VCaP (cell line): ENCODE measurements around the gene HSF2.

Source experiments
- H3K27ac ChIP-seq: fragments of 450-650 bp; 2 replicates; pipeline ENCODE4 v1.5.1; 2017
- TF ChIP-seq, protein P1 (sequence below): fragments of 450-650 bp; conservative IDR thresholded peaks from 2 replicates; pipeline ENCODE4 v1.5.1; 2017; ENCODE audit warnings: mild to moderate bottlenecking, moderate library complexity

The HSF2 gene

DNA sequence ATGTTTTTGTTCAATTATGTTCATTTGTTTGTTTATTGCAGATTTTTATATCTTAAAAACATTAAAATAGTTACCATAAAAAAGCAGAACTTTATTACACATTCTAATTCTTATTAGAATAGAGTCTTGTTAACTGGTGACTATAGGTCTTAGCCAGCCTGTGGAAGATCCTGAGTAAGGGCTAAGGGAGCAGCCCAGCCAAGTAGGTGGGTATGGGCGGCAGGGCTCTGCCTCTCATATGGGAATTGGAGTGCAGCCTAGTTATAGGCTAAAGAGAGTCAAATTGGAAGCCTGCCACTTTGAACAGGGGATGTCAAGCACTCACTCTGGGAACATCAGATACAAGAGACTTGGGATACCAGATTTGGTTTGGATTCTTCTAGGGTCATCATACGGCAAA lies 10.5 kb upstream of the HSF2 start:
- H3K27ac ChIP-seq = no peak overlapping the region
- TF ChIP-seq, protein P1, sequence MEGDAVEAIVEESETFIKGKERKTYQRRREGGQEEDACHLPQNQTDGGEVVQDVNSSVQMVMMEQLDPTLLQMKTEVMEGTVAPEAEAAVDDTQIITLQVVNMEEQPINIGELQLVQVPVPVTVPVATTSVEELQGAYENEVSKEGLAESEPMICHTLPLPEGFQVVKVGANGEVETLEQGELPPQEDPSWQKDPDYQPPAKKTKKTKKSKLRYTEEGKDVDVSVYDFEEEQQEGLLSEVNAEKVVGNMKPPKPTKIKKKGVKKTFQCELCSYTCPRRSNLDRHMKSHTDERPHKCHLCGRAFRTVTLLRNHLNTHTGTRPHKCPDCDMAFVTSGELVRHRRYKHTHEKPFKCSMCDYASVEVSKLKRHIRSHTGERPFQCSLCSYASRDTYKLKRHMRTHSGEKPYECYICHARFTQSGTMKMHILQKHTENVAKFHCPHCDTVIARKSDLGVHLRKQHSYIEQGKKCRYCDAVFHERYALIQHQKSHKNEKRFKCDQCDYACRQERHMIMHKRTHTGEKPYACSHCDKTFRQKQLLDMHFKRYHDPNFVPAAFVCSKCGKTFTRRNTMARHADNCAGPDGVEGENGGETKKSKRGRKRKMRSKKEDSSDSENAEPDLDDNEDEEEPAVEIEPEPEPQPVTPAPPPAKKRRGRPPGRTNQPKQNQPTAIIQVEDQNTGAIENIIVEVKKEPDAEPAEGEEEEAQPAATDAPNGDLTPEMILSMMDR = no peak

DNA sequence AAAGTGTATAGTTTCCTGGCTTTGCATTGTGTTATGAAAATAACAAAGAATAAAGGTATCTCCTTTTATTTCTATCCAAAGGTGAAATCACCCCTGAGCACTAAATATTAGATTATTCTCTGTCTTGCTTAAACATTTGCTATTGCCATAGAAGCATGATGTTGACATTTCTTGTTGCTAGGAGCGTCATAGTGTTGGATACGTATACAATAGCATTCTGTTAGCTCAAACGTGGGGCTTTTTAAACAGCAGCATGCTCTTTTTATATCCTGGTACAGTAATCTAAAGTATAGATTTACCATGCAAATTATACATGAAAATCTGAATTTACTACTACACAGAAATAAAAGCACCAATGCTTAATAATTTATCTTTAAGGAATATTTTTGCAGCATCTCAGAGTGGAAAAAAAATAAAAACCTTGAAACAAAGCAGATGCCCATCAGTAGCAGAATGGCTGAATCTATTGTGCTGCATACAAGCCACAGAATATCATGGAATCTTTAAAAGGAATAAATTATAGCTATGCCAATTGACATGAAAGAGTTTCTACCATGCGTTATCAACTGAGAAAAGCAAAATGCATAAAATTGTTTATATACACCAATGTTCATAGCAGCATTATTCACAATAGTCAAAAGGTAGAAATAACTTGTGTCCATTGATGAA lies 9.6 kb upstream of the HSF2 start:
- TF ChIP-seq, protein P1 = no peak

DNA sequence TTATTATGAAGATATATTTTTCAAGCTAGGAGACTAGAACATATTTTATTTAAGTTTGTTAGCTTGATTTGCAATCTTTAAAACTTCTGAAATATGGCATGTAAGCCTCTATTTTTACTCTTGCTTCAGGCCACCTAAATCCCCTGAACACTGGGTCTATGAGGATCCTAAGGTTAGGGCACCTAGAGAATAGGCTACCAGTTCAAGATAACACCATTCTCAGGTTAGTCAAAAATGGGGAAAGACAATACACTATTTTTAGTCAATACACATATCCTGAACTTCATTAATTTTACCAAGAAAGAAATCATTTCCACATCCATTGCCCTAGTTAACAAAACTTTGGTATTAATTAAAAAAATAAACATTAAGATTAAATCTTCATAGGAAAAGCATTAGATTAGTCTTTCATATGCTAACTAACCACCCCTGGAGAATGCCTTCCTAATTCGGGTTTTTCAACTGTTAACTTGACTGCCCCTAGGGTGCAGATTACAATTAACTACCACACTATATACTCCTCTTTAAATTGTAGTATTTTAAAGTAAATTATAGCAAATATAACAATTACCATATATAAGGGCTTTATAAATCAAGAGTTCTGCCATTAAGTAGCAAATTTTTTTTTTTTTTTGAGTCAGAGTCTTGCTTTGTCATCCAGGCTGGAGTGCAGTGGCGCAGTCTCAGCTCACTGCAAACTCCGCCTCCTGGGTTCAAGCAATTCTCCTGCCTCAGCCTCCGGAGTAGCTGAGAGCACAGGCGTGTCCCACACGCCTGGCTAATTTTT lies 6.7 kb upstream of the HSF2 start:
- no peak overlapping the region for H3K27ac ChIP-seq
- TF ChIP-seq, protein P1 = no peak

More for the DNA sequence above, 9.6 kb upstream of the HSF2 start:
- H3K27ac ChIP-seq = no peak overlapping the region

DNA sequence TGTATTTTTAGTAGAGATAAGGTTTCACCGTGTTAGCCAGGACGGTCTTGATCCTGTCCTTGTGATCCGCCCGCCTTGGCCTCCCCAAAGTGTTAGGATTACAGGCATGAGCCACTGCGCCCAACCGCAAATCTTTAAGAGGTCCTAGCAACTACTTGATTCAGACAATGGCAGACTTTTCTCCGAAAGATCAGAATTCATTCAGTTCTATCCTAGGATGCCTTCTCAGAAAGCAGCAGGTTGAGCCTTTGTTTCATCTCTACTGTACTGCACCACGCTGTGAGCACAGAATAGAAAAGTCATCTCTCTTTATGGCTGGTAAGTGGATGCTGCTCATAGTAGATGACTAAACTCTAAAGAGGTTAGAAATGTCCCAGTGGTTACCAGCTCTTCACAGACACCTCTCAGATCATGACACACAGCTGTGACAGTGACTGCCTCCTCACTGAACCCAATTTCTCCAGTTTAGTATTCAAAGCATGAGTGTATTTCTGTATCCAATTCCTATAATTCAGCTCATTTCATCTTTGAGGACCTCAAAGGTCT lies 6.0 kb upstream of the HSF2 start:
- TF ChIP-seq, protein P1 = no peak
- no peak overlapping the region for H3K27ac ChIP-seq

DNA sequence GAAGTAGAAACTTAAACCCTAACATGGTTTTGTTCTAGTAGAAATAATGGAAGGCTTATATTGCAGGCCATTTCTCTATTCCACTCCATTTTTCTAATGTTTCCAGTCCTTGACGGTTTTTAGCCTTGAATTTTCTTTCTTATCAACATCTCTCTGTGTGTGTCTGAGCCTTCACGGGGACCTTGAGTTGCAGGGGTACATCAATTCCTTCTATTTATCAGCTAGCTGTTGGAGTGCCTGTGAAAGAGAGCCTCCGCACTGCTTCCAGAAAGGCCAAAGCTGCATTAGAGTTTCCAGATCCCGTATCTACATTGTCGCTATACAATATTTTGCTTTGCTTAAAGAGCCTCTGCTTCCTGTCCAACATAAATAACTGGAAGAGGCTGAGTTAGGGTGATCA lies 5.4 kb upstream of the HSF2 start:
- no peak overlapping the region for H3K27ac ChIP-seq

DNA sequence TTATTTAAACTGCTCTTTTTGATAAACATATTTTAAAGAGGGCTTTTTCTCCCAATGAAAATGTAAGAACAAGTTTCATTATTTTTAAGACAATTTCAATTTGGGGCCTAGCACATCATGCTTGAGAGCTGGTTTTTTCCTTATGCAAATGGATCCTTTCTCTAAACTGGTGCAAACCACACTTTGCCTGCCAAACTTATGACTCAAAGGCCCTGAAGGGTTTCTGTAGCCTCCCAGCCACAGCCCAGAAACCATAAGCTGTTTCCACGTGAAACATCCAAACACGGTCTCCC lies 451 bp upstream of the HSF2 start:
- peak overlapping the region; percentile 83 for H3K27ac ChIP-seq
- TF ChIP-seq, protein P1 = no peak

More for the DNA sequence above, 5.4 kb upstream of the HSF2 start:
- TF ChIP-seq, protein P1 = no peak

DNA sequence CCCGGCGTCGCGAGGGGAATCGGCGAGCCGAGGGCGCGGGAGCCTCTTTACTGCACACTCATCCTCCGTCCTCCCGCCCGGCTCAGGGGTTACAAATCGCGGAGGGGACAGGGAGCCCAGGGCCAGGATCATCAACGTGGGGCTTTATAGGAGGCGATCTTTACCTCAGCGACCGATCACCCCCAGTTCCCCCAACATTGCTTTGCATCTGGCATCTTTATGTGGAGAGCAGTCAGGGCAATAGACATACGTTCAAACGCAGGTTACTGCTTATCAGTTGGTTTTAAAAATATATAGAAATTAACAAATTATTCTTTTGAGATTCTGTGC lies 634 bp downstream of the HSF2 start:
- TF ChIP-seq, protein P1 = no peak
- peak overlapping the region; percentile 83 for H3K27ac ChIP-seq
